Upper lobe of right lung (tissue), 1 donor: ENCODE measurements around the gene SLC26A8. TPM values are rescaled to one million over a fixed set of nuclear protein-coding genes. Genes with fewer than 3 reads are reported as not detected.

ENCODE experiments used
- ATAC-seq: fragments of 200-7000 bp; cut with Tn5 transposase; one replicate; pipeline ENCODE4 v1.9.1; 2020; ENCODE audit warnings: mild to moderate bottlenecking, moderate library complexity
- DNase-seq: peaks from one replicate; pipeline ENCODE4 v3.0.0-alpha.2; 2020
- H3K27ac ChIP-seq: fragments of 200-600 bp; one replicate; pipeline ENCODE4 v1.8.0; 2022
- H3K27me3 ChIP-seq: fragments of 200-600 bp; one replicate; pipeline ENCODE4 v1.8.0; 2022; ENCODE audit warnings: mild to moderate bottlenecking
- H3K36me3 ChIP-seq: fragments of 200-600 bp; one replicate; pipeline ENCODE4 v1.8.0; 2022
- H3K4me1 ChIP-seq: fragments of 200-600 bp; one replicate; pipeline ENCODE4 v1.8.0; 2022
- H3K4me3 ChIP-seq: fragments of 200-600 bp; one replicate; pipeline ENCODE4 v1.8.0; 2022; ENCODE audit warnings: mild to moderate bottlenecking
- H3K9me3 ChIP-seq: fragments of 200-600 bp; one replicate; pipeline ENCODE4 v1.8.0; 2022
- intact Hi-C: fragments of 100-400 bp; cut with DNase I; formaldehyde crosslinking; loops from one replicate; pipeline ENCODE4 v1.11.0; 2022
- total RNA-seq: library from RNA; stranded (reverse); fragmentation: NEBNext Ultra II Directional; extraction: Animal tissue kit (Norgen Biotek cat#: 25700); gene quantifications from one replicate; pipeline ENCODE4 v1.2.1, GENCODE V29; 2021
- TF ChIP-seq, protein P1 (sequence below): fragments of 200-600 bp; IDR thresholded peaks from one replicate; pipeline ENCODE4 v1.8.0; 2022; ENCODE audit warnings: antibody characterized with exemption
- donor health status: DM: no; HTN: yes; CAD: no; lungs with severe emphysema.

The SLC26A8 gene
- total RNA-seq, 1 donor from 2014 or later = 0.52 TPM

DNA sequence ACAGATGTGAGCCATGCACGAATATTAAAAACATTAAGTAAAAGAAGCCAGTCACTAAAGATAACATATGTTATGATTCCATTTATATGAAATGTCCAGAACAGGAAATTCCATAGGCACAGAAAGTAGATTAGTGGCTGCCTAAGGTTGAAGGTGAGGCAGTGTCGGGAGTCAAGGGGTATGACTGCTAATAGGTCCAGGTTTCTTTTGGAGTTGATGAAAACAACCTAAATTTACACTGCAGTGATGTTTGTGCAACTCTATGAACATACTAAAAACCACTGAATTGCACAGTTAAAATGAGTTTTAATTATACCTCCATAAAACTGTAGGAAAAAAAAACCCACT, 118.0 kb downstream of the SLC26A8 start:
- TF ChIP-seq, protein P1, sequence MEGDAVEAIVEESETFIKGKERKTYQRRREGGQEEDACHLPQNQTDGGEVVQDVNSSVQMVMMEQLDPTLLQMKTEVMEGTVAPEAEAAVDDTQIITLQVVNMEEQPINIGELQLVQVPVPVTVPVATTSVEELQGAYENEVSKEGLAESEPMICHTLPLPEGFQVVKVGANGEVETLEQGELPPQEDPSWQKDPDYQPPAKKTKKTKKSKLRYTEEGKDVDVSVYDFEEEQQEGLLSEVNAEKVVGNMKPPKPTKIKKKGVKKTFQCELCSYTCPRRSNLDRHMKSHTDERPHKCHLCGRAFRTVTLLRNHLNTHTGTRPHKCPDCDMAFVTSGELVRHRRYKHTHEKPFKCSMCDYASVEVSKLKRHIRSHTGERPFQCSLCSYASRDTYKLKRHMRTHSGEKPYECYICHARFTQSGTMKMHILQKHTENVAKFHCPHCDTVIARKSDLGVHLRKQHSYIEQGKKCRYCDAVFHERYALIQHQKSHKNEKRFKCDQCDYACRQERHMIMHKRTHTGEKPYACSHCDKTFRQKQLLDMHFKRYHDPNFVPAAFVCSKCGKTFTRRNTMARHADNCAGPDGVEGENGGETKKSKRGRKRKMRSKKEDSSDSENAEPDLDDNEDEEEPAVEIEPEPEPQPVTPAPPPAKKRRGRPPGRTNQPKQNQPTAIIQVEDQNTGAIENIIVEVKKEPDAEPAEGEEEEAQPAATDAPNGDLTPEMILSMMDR = no peak
- Histone ChIP-seq H3K27me3 (no peaks in the 10 kb centered on the region), H3K36me3 (no peaks in the 10 kb centered on the region), H3K27ac (no peak overlapping the region), H3K4me3 (no peak overlapping the region), H3K9me3 (no peaks in the 10 kb centered on the region), H3K4me1 (no peaks in the 10 kb centered on the region)
- no peak for ATAC-seq
- no peak for DNase-seq
- intact Hi-C loops = no loop called here

DNA sequence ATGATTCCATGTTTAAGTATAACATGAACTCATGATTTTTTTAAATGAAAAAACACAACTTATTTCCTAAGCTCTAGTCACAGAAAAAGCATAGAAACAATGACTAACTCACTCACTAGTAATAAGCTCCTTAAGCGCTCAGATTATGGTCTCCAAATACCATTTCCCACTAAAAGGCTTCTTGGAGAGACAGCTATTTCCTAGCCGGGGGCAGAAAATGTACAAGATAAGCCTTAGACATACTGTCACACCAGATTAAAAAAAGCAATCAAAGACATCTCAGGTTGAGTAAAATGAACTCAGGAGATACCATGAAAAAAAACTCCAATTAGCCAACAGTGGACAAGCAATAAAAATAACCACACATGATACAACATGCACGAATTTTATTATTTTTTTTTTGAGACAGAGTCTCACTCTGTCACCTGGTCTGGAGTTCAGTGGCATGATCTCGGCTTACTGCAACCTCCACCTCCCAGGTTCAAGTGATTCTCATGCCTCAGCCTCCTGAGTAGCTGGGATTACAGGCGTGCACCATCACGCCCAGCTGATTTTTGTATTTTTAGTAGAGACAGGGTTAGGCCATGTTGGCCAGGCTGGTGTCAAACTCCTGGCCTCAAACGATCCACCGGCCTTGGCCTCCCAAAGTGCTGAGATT, 118.5 kb downstream of the SLC26A8 start:
- TF ChIP-seq, protein P1 = no peak
- Histone ChIP-seq H3K27ac (no peak overlapping the region), H3K27me3 (no peaks in the 10 kb centered on the region), H3K4me1 (no peaks in the 10 kb centered on the region), H3K4me3 (no peak overlapping the region), H3K36me3 (no peaks in the 10 kb centered on the region), H3K9me3 (no peaks in the 10 kb centered on the region)
- ATAC-seq (no peak), DNase-seq (no peak)
- intact Hi-C loops = no loop called here

DNA sequence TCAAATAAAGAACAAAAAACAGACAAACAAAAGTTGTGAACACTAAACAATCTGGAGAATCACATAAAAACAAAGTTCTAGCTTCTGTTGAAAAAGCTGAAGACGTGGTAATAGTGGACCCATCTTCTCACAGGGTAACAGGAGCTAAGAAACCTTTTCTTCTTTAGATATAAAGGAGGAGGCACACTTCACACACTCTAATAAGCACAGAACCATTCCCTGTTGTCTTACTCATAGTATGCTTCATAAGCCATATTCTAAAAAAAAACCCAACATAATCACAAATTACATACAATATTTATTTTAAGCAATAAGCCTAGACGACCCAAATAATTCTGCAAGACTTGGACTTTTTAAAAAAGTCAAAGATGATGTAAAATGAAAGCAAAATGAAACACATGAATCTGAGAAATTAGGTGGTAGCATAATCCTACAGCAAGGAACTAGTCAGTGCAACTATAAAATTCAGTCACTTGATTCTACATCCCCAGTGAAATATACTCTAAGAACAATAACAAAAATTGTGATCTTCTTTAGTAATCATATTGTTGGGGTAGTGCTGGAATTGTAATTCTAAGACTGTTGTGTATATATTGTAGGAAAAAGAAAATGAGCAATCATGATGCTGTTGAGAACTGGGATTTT, 119.2 kb downstream of the SLC26A8 start:
- no peak for ATAC-seq
- no peaks in the 10 kb centered on the region for H3K36me3 ChIP-seq
- H3K27me3 ChIP-seq = no peaks in the 10 kb centered on the region
- H3K27ac ChIP-seq = no peak overlapping the region
- H3K4me1 ChIP-seq = no peaks in the 10 kb centered on the region
- H3K9me3 ChIP-seq = no peaks in the 10 kb centered on the region
- intact Hi-C loops = no loop called here
- TF ChIP-seq, protein P1 = no peak
- no peak overlapping the region for H3K4me3 ChIP-seq
- no peak for DNase-seq

DNA sequence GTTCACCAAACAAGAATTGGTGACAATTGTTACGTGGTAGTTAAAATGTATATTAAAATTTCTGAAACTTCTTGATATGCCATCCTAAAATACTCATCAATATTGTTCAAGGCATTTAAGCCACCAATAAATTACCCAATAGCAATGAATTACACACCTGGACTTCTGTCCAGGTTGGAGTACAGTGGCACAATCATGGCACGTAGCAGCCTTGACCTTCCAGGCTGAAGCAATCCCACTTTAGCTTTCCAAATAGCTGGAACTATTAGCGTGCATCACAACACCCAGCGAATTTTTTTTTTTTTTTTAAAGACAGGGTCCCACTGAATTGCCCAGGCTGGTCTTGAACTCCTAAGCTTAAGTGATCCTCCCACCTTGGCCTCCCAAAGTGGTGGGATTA, 120.8 kb downstream of the SLC26A8 start:
- DNase-seq (no peak), ATAC-seq (no peak)
- no peak overlapping the region for H3K27ac ChIP-seq
- H3K9me3 ChIP-seq = no peaks in the 10 kb centered on the region
- no peaks in the 10 kb centered on the region for H3K36me3 ChIP-seq
- H3K4me3 ChIP-seq = no peak overlapping the region
- intact Hi-C loops = no loop called here
- H3K27me3 ChIP-seq = no peaks in the 10 kb centered on the region
- no peaks in the 10 kb centered on the region for H3K4me1 ChIP-seq
- TF ChIP-seq, protein P1 = no peak

DNA sequence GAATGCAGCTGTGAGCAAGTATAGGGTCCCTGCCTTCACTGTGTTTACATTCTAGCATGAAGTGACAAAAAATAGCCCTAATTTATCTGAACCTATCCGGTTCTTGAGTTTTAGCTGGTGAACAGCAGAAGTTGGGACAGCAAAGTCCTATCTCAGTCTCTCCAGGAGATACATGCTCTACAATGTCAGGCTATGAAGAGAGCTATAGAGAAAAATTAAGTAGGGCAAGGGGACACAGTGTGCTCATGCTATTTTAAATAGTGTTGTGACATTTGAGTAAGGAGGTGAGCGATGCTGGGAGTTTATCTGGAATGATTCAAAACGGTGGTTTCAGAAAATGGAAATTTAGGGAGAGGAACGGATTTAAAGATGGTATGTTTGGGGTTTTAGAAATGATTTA, 124.0 kb downstream of the SLC26A8 start:
- DNase-seq (no peak), ATAC-seq (no peak)
- Histone ChIP-seq H3K36me3 (no peaks in the 10 kb centered on the region), H3K4me3 (no peak overlapping the region), H3K27me3 (no peaks in the 10 kb centered on the region), H3K4me1 (no peaks in the 10 kb centered on the region), H3K27ac (no peak overlapping the region), H3K9me3 (no peaks in the 10 kb centered on the region)
- TF ChIP-seq, protein P1 = no peak
- intact Hi-C loops = no loop called here

DNA sequence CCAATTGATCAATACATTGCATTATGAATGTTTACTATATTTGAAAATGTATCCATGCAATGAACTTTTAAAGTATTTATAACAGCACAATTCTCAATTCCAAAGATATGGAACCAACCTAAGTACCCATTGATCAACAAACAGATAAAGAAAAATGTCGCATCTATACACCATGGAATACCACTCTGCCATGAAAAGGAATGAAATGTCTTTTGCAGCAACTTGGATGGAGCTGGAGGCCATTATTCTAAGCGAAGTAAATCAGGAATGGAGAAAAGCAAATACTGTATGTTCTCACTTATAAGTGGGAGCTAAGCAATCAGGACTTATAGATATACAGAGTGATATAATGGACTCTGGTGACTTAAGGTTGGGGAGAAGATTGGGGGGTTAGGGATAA, 126.4 kb downstream of the SLC26A8 start:
- DNase-seq (no peak), ATAC-seq (no peak)
- H3K36me3 ChIP-seq = no peaks in the 10 kb centered on the region
- H3K27ac ChIP-seq = no peak overlapping the region
- H3K27me3 ChIP-seq = no peaks in the 10 kb centered on the region
- H3K9me3 ChIP-seq = no peaks in the 10 kb centered on the region
- intact Hi-C loops = no loop called here
- no peaks in the 10 kb centered on the region for H3K4me1 ChIP-seq
- H3K4me3 ChIP-seq = no peak overlapping the region
- TF ChIP-seq, protein P1 = no peak
